ENCODE measurements around the gene C1orf116.

GRCh38 chr1:207049514-207049913, 17.0 kb upstream of the C1orf116 start:
- TF ChIP-seq CTCF (IDR thresholded peaks at IDR 0.05) = no peak
- TF ChIP-seq POLR2A (IDR thresholded peaks at IDR 0.05) = no peak
